Colon (tissue), 2 donors: ENCODE data around the gene PCNX1.

Experiments used
- FAIRE-seq: peaks from 2 replicates; lab custom pipeline; 2012; peaks lifted over from hg19 to GRCh38; lab: Jason Lieb, UNC
- donor health status: control.
- donor health status: control.

PCNX1 gene

GRCh38 chr14:70889555-70889954 is 17.7 kb upstream of the PCNX1 start:
- no peak for FAIRE-seq

DNA sequence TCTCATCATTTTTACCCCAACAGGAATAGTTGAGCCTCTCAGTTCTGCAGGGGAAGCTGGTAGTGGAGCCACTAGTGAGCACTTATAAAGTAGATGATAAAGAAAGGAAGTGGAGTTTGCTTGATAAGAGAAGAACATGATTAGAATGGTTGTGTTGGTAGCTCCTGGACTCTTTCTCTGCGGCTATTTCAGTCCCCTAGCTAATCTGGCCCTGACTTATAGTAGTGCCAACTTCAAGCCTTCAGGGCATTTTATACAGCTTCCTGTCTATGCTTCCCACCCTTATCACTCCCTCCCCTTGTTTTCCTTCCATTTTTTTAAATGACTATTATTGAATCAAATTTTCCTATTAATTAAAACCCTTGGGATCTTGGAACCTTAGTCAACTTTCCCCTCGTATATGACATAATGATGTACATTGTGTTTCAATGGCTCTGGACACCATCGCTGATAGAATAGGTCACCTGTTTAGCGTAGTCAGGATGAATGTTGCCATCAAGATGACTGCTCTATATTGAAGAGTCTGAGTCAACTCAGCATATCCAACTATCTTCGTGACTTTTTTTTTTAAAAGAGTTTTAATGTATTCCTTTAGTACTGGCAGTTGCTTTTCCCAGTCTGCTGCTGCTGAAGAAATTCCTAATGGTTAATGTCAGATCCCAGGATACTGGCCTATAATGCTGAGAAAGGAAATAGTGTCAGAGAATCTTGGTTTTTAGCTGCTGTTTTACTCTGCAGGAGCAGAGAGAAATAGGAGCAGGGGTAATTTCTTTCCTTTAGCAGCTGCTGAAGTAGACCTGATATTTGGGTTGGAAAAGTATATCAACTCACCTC is 16.2 kb upstream of the PCNX1 start:
- no peak for FAIRE-seq

DNA sequence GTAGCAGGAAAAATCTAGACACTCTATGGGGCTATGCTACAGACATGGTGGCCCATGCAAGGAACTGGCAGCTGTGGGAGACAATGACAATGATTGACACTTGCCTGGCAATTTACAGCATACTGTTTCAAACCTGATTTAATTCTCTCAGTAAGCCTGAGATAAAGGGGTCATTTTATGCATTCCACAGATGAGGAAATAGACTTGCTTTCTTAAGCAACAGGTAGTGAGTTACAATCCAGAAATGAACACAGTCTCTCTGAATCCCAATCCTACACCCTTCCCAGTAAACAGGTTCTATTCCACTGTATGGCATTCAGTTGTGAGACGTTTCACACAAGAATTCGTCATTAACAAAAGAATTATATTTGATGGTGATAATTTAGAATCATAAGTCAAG is 15.5 kb upstream of the PCNX1 start:
- no peak for FAIRE-seq

- no peak for FAIRE-seq
Measured at GRCh38 chr14:70893062-70893845, 14.0 kb upstream of the PCNX1 start.

GRCh38 chr14:70893858-70894291 is 13.4 kb upstream of the PCNX1 start:
- no peak for FAIRE-seq

DNA sequence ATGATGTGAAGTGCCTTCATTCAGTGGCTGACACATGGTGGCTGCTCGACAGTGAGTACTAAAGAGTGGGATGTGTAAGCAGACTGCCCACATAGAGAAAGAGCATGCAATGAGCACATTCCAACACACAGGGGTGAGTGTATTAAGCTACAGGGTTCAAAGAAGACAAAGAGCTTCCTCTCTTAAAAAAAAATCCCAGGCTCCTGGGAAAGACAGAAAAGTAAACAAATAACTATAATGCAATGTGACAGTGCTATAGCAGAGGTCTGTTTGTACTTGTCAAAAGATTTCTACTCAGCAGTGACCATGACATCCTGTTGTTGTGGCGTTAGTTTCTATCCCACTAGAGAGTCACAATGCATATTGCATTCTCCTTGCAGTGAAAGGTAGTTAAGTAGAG is 12.4 kb upstream of the PCNX1 start:
- no peak for FAIRE-seq

GRCh38 chr14:70896317-70896716 is 10.9 kb upstream of the PCNX1 start:
- FAIRE-seq = no peak

GRCh38 chr14:70896981-70897380 is 10.3 kb upstream of the PCNX1 start:
- FAIRE-seq = no peak

- no peak for FAIRE-seq
Measured at GRCh38 chr14:70897464-70897863, 9.8 kb upstream of the PCNX1 start.

DNA sequence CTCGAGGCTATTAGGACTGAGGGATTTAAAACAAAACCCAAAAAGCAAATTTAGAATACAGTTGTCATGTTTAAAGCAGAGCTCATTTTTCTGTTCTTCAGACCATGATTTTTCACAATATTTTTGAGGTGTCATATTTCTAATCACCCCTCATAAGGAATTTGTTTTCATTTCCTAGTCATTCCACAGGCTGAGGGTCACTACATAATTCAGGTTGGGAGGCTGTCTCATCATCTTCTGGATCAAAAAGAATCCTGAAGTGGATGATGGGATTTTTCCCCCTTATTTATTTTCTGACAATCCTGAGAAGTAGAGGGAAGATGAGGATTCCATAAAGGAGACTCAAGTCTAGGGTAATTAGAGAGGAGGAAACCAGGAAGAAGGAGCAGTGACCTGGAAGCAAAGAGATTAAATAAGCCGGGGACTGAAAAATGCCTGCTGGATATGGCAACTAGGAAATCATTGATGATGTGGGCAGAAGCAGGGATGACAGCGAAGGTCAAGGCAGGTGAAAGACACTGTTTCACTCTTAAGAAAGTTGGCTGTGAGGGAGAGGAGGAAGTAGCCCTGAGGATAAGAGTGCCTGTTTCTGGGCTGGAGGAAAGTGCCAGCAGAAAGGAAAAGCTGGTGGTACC is 9.0 kb upstream of the PCNX1 start:
- no peak for FAIRE-seq

DNA sequence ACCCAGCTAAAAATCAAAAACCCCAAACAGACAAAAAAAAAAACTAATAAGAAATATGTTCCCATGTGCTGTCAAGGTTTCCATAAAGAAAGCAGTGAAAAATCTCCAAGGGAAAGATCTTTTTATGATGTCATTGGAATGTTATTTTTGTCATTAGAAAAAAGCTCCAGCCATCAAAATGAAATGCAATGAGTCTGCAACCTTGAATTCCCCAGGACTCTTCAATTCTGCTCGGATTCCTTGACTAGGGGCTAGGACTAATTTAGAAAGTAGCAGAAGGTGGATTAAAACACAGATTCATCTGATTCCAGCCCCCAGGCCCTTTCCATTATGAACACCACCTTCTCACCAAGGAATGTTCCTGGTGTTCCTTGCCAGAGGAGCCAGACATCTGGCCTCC is 6.0 kb upstream of the PCNX1 start:
- no peak for FAIRE-seq

DNA sequence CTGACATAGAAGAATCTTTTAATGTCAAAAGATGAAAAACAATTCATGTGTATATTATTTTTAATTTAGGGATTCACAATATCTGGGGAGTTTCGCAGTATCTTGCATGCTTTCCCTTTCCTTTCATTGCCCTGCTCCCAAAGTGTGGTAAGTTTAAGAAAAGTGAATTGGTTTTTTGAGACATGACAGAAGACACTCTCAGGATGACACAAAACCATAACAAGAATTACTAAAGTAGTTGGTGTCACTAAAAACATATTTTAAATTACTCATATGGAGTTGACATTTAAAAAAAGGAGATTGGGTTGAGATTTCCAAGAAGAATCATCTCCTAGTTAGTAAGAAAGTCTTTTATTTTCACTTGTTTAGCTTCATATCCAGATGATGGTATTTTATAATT is 5.1 kb upstream of the PCNX1 start:
- no peak for FAIRE-seq

GRCh38 chr14:70904373-70904772 is 2.9 kb upstream of the PCNX1 start:
- FAIRE-seq = no peak

DNA sequence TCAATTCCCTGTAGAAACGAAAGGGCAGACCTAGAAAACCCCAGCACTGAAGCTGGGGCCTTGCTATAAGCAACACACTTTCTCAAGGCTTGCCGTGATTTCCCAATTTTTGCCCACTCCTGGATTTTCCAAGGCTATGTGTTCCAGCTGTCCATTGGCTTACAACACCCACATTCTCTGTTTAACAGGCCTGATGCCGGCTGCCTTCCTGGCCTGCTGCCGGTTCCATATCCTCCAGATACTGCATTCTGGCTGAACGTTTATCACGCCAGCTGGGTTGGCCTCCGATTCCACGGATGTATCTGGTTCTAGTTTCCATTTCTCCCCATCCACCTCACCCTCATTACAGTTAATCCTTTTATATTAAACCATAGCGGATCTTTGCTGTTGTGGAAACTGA is 2.0 kb upstream of the PCNX1 start:
- FAIRE-seq = no peak

GRCh38 chr14:70906793-70907175 is 475 bp upstream of the PCNX1 start:
- no peak for FAIRE-seq

- FAIRE-seq = no peak
Measured at GRCh38 chr14:70907996-70908934, 1.0 kb downstream of the PCNX1 start.

GRCh38 chr14:70908935-70909641 is 1.8 kb downstream of the PCNX1 start:
- FAIRE-seq = no peak

DNA sequence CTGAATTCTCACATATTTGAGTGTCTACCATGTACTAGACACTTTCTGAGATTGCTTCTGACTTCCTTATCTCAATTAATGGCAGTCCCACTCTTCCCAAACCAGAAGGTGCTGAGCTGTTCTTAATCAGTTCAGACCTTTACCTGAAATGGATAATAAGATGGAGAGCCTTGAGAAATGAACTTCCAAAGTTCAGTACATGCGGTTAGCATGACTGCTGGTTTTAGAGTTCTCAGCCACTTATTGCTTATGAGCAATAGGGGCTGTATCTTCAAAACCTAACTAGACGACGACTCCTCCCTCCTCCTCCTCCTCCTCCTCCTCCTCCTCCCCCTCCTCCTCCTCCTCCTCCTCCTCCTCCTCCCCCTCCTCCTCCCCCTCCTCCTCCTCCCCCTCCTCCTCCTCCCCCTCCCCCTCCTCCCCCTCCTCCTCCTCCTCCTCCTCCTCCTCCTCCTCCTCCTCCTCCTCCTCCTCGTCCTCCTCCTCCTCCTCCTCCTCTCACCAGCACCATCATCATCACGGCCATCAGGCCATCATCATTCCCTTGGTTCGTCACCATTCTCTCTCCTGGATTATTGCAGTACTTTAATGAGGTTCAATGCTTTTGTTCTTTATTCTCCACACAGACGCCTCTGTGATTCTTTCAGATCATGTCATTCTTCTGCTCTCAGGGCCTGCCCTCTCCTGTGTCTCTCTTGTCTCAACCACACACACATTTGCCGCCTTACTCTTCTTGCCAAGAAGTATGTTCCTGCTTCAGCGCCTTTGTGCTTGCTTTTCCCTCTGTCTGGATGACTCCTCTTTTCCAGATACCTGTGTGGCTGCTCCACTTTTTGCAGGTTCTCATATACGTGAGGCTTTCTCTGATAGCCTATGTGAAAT is 2.7 kb downstream of the PCNX1 start:
- FAIRE-seq = no peak

DNA sequence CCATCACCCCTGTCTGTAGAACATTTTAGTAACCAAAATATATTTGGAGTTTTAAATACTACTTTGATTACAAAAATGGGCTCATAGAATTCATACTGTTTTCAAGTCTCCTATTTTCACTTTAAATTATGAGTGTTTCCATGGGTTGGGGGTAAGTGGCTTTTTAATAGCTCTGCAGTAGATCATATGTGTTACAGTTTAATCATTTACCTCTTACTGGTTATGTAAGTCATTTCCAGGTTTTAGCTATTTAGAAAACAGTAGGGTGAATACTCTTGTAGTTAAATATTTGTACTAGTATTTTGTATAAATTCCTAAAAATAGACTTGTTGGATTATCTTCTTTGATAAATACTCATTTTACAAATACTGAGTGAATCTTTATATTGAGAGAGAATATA is 8.2 kb downstream of the PCNX1 start:
- no peak for FAIRE-seq

DNA sequence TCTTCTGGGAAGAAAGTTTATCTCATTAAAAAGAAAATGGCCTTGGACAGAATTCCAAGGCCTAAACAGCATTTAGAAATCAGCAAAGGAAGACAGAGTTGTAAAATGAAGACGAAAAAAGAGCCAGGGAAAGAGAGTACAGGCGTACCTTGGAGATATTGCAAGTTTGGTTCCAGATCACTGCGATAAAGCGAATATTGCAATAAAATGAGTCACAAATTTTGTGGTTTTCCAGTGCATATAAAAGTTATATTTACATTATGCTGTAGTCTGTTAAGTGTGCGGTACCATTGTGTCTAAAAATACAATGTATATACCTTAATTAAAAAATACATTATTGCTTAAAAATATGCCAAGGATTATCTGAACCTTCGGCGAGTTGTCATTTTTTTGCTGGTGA is 9.0 kb downstream of the PCNX1 start:
- FAIRE-seq = no peak
